ENCODE measurements around the gene DTYMK.

DNA sequence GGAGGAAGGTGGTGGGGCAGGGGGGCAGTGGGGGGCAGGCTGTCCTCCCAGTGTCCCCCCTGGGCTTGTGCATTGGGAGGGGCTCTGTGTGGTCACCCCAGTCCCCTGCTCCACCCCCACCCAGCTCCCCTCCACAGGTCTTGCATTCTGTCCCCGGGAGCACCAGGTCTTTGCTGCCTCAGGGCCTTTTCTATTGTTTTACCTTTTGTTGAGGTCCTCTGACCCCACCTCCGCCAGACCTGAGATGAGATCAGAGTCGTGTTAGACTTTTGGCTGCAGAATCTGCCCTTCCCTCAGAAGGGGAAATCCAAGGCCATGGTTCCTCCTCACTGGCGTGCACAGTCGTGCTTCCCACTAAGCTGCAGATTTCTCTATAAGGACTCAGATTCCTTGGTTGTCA is 28.3 kb downstream of the DTYMK start:
- TF ChIP-seq POLR2AphosphoS5 (IDR thresholded peaks at IDR 0.05; ENCODE audit: low read length) (no peak), ZNF217 (IDR thresholded peaks at IDR 0.05) (no peak), SUPT20H (IDR thresholded peaks at IDR 0.05; ENCODE audit: borderline replicate concordance, control insufficient read depth, low read depth, low read length) (no peak), ESRRA (IDR thresholded peaks at IDR 0.05; ENCODE audit: low read length) (no peak)

All from GM12878 (cell line).